Measurements from ENCODE around the gene SCN3B. TPM values are rescaled to one million over a fixed set of nuclear protein-coding genes. Genes with fewer than 3 reads are reported as not detected.

SCN3B gene
- total RNA-seq = under 0.01 and 0.76 TPM in 2 replicates

GRCh38 chr11:123654566-123655081, at the start of gene SCN3B:
TSS of gene SCN3B (minus strand) at chr11:123654624. CDS start at chr11:123653801, 823 bp downstream.

Other genes with a start within 250 kb of the SCN3B start
- 0.79 and 1.2 TPM in 2 replicates for gene GRAMD1B, start 224.4 kb downstream of the SCN3B start, total RNA-seq
- 5.9 and 6.7 TPM in 2 replicates for gene ZNF202, start 87.0 kb upstream of the SCN3B start, total RNA-seq
- not detected in 2 replicates for gene OR6X1, start 99.9 kb upstream of the SCN3B start, total RNA-seq
- gene OR6M1, start 151.7 kb upstream of the SCN3B start, total RNA-seq = not detected in 2 replicates
- not detected in 2 replicates for gene TMEM225, start 231.0 kb upstream of the SCN3B start, total RNA-seq
- not detected in 2 replicates for gene OR8D4, start 247.5 kb upstream of the SCN3B start, total RNA-seq

All from placental epithelial cell (primary cell).